D721Med (cell line): ENCODE measurements around the gene FMN1.
A peak's percentile ranks its signal among the peaks of the same experiment; 100 is the strongest.

Source experiments
- DNase-seq: peaks from one replicate; pipeline ENCODE4 v3.0.0; 2011; ENCODE audit warnings: low spot score; ENCODE audit not compliant: insufficient read length
- FAIRE-seq: peaks from 2 replicates; lab custom pipeline; 2011; peaks lifted over from hg19 to GRCh38; lab: Jason Lieb, UNC
- TF ChIP-seq, protein P1 (sequence below): IDR thresholded peaks from 2 replicates; pipeline ENCODE4 v1.5.1; 2012; ENCODE audit warnings: mild to moderate bottlenecking, control low read depth; ENCODE audit not compliant: insufficient read depth; ENCODE audit errors: missing control alignments

Gene FMN1

GRCh38 chr15:32887090-32887489 lies 307.4 kb downstream of the FMN1 start:
- no peak for FAIRE-seq

GRCh38 chr15:32886459-32886858 lies 308.1 kb downstream of the FMN1 start:
- FAIRE-seq (no peak), DNase-seq (no peak)
- TF ChIP-seq, protein P1, sequence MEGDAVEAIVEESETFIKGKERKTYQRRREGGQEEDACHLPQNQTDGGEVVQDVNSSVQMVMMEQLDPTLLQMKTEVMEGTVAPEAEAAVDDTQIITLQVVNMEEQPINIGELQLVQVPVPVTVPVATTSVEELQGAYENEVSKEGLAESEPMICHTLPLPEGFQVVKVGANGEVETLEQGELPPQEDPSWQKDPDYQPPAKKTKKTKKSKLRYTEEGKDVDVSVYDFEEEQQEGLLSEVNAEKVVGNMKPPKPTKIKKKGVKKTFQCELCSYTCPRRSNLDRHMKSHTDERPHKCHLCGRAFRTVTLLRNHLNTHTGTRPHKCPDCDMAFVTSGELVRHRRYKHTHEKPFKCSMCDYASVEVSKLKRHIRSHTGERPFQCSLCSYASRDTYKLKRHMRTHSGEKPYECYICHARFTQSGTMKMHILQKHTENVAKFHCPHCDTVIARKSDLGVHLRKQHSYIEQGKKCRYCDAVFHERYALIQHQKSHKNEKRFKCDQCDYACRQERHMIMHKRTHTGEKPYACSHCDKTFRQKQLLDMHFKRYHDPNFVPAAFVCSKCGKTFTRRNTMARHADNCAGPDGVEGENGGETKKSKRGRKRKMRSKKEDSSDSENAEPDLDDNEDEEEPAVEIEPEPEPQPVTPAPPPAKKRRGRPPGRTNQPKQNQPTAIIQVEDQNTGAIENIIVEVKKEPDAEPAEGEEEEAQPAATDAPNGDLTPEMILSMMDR = no peak

More at GRCh38 chr15:32887090-32887489, 307.4 kb downstream of the FMN1 start:
- TF ChIP-seq, protein P1 = no peak
- DNase-seq = no peak

DNA sequence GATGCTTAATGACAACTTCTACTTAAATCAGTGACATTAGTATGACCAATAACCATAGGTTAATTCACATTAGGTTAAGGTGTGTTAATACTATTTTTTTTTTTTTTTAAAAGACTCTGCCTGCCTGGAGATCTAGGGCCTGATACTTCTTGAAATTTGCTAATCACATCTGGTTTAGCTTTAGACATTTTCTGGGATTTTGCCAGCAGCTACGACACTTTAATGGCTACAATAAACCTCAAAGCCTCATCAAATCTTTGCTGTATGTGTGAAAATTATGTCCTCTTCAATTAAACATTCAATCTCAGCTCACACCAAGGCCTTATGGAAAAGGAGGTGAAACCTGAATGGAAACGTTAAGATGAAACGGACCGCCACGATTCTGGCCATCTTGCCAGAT lies 308.8 kb downstream of the FMN1 start:
- no peak for DNase-seq
- TF ChIP-seq, protein P1 = no peak
- FAIRE-seq = no peak

DNA sequence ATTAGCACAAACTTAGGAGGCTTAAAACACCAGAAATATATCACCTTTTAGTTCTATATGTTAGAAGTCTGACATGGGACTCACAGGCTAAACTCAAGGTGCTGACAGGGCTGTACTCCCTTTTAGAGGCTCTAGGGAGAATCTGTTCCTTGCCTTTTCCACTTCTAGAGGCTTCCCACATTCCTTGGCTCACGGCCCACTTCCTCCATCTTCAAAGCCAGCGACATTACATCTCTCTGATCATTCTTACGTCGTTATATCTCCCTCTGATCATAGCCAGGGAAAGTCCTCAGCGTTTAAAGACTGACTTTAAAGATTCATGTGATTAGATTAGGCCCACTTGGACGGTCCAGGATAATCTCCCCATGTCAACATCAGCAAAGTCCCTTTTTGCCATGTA lies 310.4 kb downstream of the FMN1 start:
- FAIRE-seq (peak; percentile 70), DNase-seq (no peak)
- TF ChIP-seq, protein P1 = no peak

- no peak for FAIRE-seq
- no peak for DNase-seq
- TF ChIP-seq, protein P1 = no peak
Measured at GRCh38 chr15:32882955-32883354, 311.6 kb downstream of the FMN1 start.

DNA sequence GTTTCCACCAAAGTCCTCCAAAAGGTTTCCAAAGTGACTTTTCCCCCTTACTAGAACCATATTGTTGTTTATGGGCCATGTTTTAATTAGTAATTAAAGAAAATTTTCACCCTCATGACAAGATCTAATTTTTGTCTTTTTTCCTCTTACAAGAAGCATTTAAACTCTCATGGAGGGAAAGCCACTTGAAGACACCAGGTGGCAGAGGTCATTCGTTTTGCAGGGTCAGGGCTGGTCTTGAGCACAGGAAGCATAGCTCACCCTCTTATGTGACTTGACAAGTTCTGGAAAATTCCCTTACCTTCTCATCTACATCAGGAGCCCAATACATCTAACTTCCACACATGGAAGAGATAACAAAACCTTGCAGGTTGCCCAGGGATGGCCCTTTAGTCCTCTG lies 313.0 kb downstream of the FMN1 start:
- TF ChIP-seq, protein P1 = no peak
- FAIRE-seq (no peak), DNase-seq (no peak)

- FAIRE-seq (no peak), DNase-seq (no peak)
- TF ChIP-seq, protein P1 = no peak
Measured at GRCh38 chr15:32880642-32881041, 313.9 kb downstream of the FMN1 start.
